ENCODE data around the gene OR10V1.
A peak's percentile ranks its signal among the peaks of the same experiment; 100 is the strongest.

OR10V1 gene

DNA sequence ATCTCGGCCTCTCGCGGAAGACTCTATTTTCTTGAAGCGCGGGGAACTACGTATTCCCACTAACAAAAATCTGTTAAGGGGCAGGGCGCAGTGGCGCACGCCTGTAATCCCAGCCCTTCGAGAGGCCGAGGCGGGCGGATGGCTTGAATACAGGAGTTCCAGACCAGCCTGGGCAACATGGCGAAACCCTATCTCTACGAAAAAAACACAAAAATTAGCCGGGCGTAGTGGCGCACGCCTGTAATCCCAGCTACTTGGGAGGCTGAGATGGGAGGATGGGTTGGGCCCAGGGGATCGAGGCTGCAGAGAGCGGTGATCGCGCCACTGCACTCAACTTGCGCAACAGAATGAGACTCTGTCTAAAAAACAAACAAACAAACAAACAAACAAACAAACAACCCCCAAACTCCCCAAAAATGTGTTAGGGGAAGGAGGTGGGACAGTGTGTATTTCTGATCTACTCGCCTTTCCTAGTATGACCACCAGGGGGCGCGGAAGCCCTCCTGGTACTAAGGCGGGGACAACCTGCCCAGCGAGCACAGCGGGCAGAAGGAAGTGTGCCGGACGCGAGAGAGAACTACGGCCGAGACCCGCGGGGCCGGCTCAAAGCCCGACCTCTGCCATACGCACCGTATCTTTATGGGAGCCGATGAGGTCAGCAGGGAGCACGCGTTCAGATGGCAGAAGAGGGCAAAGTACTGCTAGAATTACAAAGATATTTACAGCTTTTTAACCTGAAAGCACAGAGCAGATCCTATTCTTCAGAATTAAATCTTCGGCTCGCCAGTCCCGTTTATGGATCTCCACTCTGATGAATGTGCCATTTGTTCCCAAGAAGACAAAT lies 40.2 kb upstream of the OR10V1 start:
- peak overlapping the region; percentile 83 for H3K4me3 ChIP-seq (ENCODE audit: low read depth, low read length)
- peak; percentile 85 for TF ChIP-seq CTCF (IDR thresholded peaks at IDR 0.05; ENCODE audit: insufficient read depth, low read length, missing control alignments)
- CTCF ChIA-PET: interaction anchor here (0.7 to 8.1 kb wide), 27 partner anchors 8 to 212 kb away, joined by 3 to 216 read pairs (median 4); partner anchors contain the start of genes MRPL16 and PATL1
- no peak for DNase-seq (ENCODE audit: low read depth, low spot score)
- POLR2A ChIA-PET: interaction anchor here (1.4 kb wide), 1 partner anchor 13 kb away, joined by 3 read pairs; no protein-coding TSS in a partner anchor

GRCh38 chr11:59746111-59746510 lies 32.5 kb upstream of the OR10V1 start:
- POLR2A ChIA-PET: no interaction called here
- H3K4me3 ChIP-seq (ENCODE audit: low read depth, low read length): no peak overlapping the region
- no peak for DNase-seq (ENCODE audit: low read depth, low spot score)
- CTCF ChIA-PET: interaction anchor here (1.9 to 2.5 kb wide), 2 partner anchors 9 to 56 kb away, joined by 8 to 14 read pairs; partner anchors contain the start of gene STX3
- TF ChIP-seq CTCF (IDR thresholded peaks at IDR 0.05; ENCODE audit: insufficient read depth, low read length, missing control alignments): no peak

GRCh38 chr11:59730896-59731565 lies 17.4 kb upstream of the OR10V1 start:
- no peak overlapping the region for H3K4me3 ChIP-seq (ENCODE audit: low read depth, low read length)
- POLR2A ChIA-PET: no interaction called here
- DNase-seq (ENCODE audit: low read depth, low spot score): no peak
- no peak for TF ChIP-seq CTCF (IDR thresholded peaks at IDR 0.05; ENCODE audit: insufficient read depth, low read length, missing control alignments)
- CTCF ChIA-PET: no interaction called here

DNA sequence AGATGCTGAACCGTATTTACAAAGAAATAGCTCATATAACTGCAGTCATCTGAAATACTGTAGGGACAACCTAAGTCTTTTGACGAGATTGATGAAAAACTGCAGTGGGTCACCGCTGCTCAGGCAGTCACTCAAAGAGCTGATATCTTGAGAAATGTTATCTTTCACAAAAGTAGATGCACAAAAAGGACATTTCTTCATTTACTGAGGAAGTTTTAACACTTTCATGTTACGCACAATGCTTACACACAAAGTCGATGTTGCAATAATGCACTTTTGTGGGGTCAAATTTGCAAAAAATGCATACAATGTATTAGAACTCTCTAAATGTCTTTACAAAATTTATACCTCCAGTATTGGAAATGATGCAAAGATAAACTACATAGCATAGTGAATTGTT lies 16.2 kb upstream of the OR10V1 start:
- H3K4me3 ChIP-seq (ENCODE audit: low read depth, low read length): no peak overlapping the region
- no peak for TF ChIP-seq CTCF (IDR thresholded peaks at IDR 0.05; ENCODE audit: insufficient read depth, low read length, missing control alignments)
- CTCF ChIA-PET: interaction anchor here (1.0 kb wide), 2 partner anchors 18 to 26 kb away, joined by 3 to 4 read pairs; partner anchors contain the start of gene STX3
- no peak for DNase-seq (ENCODE audit: low read depth, low spot score)
- POLR2A ChIA-PET: no interaction called here

- no peak overlapping the region for H3K4me3 ChIP-seq (ENCODE audit: low read depth, low read length)
- ChIA-PET POLR2A (no interaction called here), CTCF (interaction anchor here (1.1 kb wide), 1 partner anchor 26 kb away, joined by 4 read pairs; no protein-coding TSS in a partner anchor)
- no peak for TF ChIP-seq CTCF (IDR thresholded peaks at IDR 0.05; ENCODE audit: insufficient read depth, low read length, missing control alignments)
- DNase-seq (ENCODE audit: low read depth, low spot score): no peak
Observed at GRCh38 chr11:59728913-59729312, 15.3 kb upstream of the OR10V1 start.

GRCh38 chr11:59728154-59728553 lies 14.5 kb upstream of the OR10V1 start:
- POLR2A ChIA-PET: no interaction called here
- no peak overlapping the region for H3K4me3 ChIP-seq (ENCODE audit: low read depth, low read length)
- CTCF ChIA-PET: interaction anchor here (1.1 kb wide), 1 partner anchor 26 kb away, joined by 4 read pairs; no protein-coding TSS in a partner anchor
- no peak for DNase-seq (ENCODE audit: low read depth, low spot score)
- TF ChIP-seq CTCF (IDR thresholded peaks at IDR 0.05; ENCODE audit: insufficient read depth, low read length, missing control alignments): no peak
